Activated naive CD4-positive, alpha-beta T cell (primary cell): ENCODE results near the gene MALRD1.

ENCODE experiments used
- DNase-seq, 4 experiments: peaks; one replicate each; lab custom pipeline; 2025; lab: John Stamatoyannopoulos, UW

Gene MALRD1

GRCh38 chr10:19782430-19783089 lies 734.0 kb downstream of the MALRD1 start:
- no peak for DNase-seq

- DNase-seq, result no peak
These were observed 735.1 kb downstream of the MALRD1 start for GRCh38 chr10:19783721-19784120.
